Prostate gland (tissue), 2 donors: Measurements from ENCODE around the gene GNA15.

ENCODE experiments used
- CTCF ChIP-seq, 4 experiments: fragments of 200-600 bp in 2 of 4; fragments of 450-650 bp in 2 of 4; sonication (generic) in 2 of 4; IDR thresholded peaks; 1 replicate in 3 of 4; 2 replicates in 1 of 4; pipeline ENCODE4 v1.5.1; 2016 to 2019; ENCODE audit warnings: antibody characterized with exemption in 4 of 4, mild to moderate bottlenecking in 2 of 4, moderate library complexity in 2 of 4
- POLR2A ChIP-seq: fragments of 450-650 bp; IDR thresholded peaks from one replicate; pipeline ENCODE4 v1.6.1; 2016; ENCODE audit warnings: antibody characterized with exemption, mild to moderate bottlenecking
- POLR2AphosphoS5 ChIP-seq: sonication (generic); formaldehyde crosslinking; IDR thresholded peaks from one replicate; pipeline ENCODE4 v1.6.1; 2017; ENCODE audit warnings: antibody characterized with exemption

GRCh38 chr19:3113100-3114017 lies 22.5 kb upstream of the GNA15 start:
- no peak for TF ChIP-seq CTCF (IDR thresholded peaks at IDR 0.05)
- no peak for TF ChIP-seq POLR2AphosphoS5
- TF ChIP-seq POLR2A, result no peak
